ENCODE data around the gene MRPL48.

Gene MRPL48

DNA sequence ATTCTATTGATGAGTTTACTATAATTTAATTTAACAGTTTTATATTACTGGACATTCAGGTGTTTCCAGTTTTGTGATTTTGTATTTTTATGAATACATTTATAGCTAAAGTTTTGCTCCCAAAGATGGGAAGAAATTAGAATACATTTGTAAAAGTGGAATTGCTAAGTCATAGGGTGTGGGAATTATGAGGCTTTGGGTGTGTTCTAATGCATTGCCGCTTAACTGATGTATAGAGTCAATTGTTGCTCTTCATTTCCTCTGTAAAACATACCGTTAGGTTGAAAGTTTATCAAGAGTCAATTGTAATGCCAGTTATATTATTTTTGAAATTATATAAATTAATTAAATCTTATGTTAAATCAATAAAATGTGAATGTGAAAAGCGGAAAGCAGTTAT, 105.4 kb downstream of the MRPL48 start:
- TF ChIP-seq ZFX (IDR thresholded peaks at IDR 0.05; ENCODE audit: borderline replicate concordance), result no peak
- TF ChIP-seq, protein P1, sequence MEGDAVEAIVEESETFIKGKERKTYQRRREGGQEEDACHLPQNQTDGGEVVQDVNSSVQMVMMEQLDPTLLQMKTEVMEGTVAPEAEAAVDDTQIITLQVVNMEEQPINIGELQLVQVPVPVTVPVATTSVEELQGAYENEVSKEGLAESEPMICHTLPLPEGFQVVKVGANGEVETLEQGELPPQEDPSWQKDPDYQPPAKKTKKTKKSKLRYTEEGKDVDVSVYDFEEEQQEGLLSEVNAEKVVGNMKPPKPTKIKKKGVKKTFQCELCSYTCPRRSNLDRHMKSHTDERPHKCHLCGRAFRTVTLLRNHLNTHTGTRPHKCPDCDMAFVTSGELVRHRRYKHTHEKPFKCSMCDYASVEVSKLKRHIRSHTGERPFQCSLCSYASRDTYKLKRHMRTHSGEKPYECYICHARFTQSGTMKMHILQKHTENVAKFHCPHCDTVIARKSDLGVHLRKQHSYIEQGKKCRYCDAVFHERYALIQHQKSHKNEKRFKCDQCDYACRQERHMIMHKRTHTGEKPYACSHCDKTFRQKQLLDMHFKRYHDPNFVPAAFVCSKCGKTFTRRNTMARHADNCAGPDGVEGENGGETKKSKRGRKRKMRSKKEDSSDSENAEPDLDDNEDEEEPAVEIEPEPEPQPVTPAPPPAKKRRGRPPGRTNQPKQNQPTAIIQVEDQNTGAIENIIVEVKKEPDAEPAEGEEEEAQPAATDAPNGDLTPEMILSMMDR (IDR thresholded peaks at IDR 0.05), result no peak
- no peak overlapping the region for H3K27ac ChIP-seq

GRCh38 chr11:73894725-73895335, 107.2 kb downstream of the MRPL48 start:
- H3K27ac ChIP-seq, result no peak overlapping the region

DNA sequence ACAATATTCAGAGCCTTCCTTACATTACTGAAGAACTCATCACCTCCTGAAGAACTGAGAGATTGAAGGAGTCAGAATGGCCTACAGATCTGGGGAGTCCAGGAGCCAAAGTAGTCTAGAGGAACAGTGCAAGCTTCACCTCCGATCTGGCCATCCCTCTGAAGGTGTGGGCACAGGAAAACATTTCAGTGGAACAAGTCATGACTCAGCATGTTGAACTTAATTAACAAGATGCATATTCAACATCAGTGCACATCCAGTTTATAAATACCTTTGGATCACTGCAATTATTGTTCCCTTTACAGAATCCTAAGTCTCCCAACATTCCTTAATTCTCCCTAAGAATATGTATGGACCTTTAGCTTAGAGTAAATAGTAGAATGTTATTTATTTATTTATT, 114.6 kb downstream of the MRPL48 start:
- H3K27ac ChIP-seq, result no peak overlapping the region
- TF ChIP-seq, protein P1 (IDR thresholded peaks at IDR 0.05), result no peak
- TF ChIP-seq ZFX (IDR thresholded peaks at IDR 0.05; ENCODE audit: borderline replicate concordance), result no peak

More at GRCh38 chr11:73894725-73895335, 107.2 kb downstream of the MRPL48 start:
- TF ChIP-seq ZFX (IDR thresholded peaks at IDR 0.05; ENCODE audit: borderline replicate concordance), result no peak
- TF ChIP-seq, protein P1 (IDR thresholded peaks at IDR 0.05), result no peak

DNA sequence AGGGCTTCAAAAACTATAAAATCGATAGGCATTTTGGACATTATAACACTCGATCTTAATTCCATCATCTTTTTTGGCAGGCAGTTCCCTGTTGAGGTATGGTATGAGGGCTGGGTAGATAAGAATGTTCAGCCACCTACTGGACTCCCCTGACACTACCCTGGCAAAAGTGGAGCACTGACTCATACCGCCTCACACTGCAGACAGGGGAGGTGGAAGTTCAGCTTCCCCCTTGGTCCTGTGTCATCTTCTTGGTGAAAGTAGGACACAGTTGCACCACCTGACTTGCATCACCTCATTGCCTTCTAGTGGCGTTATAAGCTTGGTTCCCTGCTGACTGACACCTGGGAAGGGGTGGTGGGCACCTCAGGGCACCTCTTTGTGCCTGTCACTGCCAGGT, 119.5 kb downstream of the MRPL48 start:
- H3K27ac ChIP-seq, result no peak overlapping the region
- TF ChIP-seq, protein P1 (IDR thresholded peaks at IDR 0.05), result no peak
- TF ChIP-seq ZFX (IDR thresholded peaks at IDR 0.05; ENCODE audit: borderline replicate concordance), result no peak

DNA sequence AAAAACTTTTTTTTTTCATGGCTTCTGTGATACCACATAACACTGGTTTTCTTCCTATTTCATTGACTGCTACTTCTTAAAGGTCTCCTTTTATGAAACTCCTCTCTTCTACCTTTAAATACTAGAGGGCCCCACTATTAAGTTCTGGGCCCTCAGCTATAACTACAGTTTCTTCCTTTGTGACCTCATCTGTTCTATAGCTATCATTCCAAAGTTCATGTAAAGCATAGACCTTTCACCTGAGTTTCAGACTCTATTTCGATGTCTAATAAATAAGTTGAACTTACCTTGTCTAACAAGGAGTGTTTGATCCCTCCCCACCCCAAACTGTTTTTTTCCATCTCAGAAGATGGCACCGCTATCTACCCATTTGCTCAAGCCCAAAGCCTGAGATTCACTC, 124.4 kb downstream of the MRPL48 start:
- TF ChIP-seq, protein P1 (IDR thresholded peaks at IDR 0.05), result no peak
- no peak for TF ChIP-seq ZFX (IDR thresholded peaks at IDR 0.05; ENCODE audit: borderline replicate concordance)
- no peak overlapping the region for H3K27ac ChIP-seq

DNA sequence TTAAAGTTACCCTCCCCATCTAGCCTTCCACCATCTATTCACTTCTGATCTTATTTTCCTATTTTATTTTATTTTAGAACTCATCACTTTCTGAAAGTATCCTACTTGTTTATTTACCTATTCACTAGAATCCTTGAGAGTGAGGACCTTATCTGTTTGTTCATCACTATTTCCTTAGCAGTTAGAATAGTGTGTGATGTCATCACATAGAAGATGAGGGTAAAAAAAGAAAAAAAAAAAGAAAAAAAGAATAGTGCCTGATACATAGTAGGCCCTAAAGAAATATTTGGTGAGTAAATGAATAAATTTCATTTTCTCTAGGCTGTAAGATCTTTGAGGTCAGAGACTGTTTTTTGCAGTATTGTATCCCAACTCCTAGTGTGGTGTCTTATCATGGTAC, 125.8 kb downstream of the MRPL48 start:
- TF ChIP-seq ZFX (IDR thresholded peaks at IDR 0.05; ENCODE audit: borderline replicate concordance), result no peak
- TF ChIP-seq, protein P1 (IDR thresholded peaks at IDR 0.05), result no peak

DNA sequence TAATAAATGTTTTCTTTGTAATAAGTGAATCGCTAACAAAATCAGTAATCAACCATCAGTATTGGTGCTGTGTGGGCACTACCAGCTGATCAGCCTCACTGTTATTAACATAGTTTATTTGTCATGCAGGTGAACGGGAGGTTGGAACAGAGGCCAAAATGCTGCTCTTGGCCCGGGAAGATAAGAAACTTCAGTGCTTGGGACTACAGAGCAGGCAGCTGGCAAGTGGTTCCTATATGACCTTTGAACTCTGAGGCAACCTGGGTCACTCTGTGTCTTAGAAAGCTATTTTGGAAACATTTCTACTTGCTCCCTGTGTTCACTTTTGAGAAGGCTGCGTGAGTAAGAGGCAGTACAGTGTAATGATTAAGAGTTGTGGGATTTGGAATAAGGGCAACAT, 126.6 kb downstream of the MRPL48 start:
- TF ChIP-seq ZFX (IDR thresholded peaks at IDR 0.05; ENCODE audit: borderline replicate concordance), result no peak
- TF ChIP-seq, protein P1 (IDR thresholded peaks at IDR 0.05), result no peak
- H3K27ac ChIP-seq, result no peak overlapping the region

More for the DNA sequence above, 125.8 kb downstream of the MRPL48 start:
- no peak overlapping the region for H3K27ac ChIP-seq

Data from 22Rv1 (cell line).